HG02885 (cell line): ENCODE data around the gene SLFN13.
"Not testable (repeated sequence)": the region's sequence is repeated elsewhere in the genome, so short reads cannot be mapped to it uniquely, and the experiment has no call there.

ENCODE experiments used
- ATAC-seq: cut with Tn5 transposase; IDR thresholded peaks from one replicate; pipeline ENCODE4 v1.9.1; 2021; ENCODE audit warnings: mild to moderate bottlenecking; ENCODE audit not compliant: unreplicated experiment, poor library complexity

The SLFN13 gene

GRCh38 chr17:35433075-35433894, 15.3 kb downstream of the SLFN13 start:
- ATAC-seq = peak; percentile 60

- peak; percentile 84 for ATAC-seq
These were observed 16.1 kb downstream of the SLFN13 start, which contains the start of gene SLFN12 for GRCh38 chr17:35432176-35433074. Gene SLFN12 (minus strand): TSS chr17:35432500. CDS start chr17:35423028, 9,472 bp downstream.

- ATAC-seq = no peak
These were observed 18.9 kb downstream of the SLFN13 start for GRCh38 chr17:35429702-35430101.

- ATAC-seq = no peak
These were observed 20.3 kb downstream of the SLFN13 start for GRCh38 chr17:35428229-35428628.

GRCh38 chr17:35423761-35424160, 24.8 kb downstream of the SLFN13 start:
- no peak for ATAC-seq

- ATAC-seq = not testable (repeated sequence)
These were observed 27.5 kb downstream of the SLFN13 start for GRCh38 chr17:35421069-35421468.

- no peak for ATAC-seq
These were observed 31.9 kb downstream of the SLFN13 start for GRCh38 chr17:35416659-35417058.

GRCh38 chr17:35414707-35415106, 33.9 kb downstream of the SLFN13 start:
- ATAC-seq = not testable (repeated sequence)

- ATAC-seq = no peak
These were observed 34.3 kb downstream of the SLFN13 start for GRCh38 chr17:35414247-35414646.

GRCh38 chr17:35407531-35407930, 41.0 kb downstream of the SLFN13 start:
- no peak for ATAC-seq

- no peak for ATAC-seq
These were observed 42.0 kb downstream of the SLFN13 start for GRCh38 chr17:35406568-35406967.

- no peak for ATAC-seq
These were observed 44.2 kb downstream of the SLFN13 start for GRCh38 chr17:35404360-35404759.

GRCh38 chr17:35393783-35394182, 54.8 kb downstream of the SLFN13 start:
- not testable (repeated sequence) for ATAC-seq

GRCh38 chr17:35390663-35391062, 57.9 kb downstream of the SLFN13 start:
- ATAC-seq = no peak

- no peak for ATAC-seq
These were observed 58.4 kb downstream of the SLFN13 start for GRCh38 chr17:35390156-35390555.

- no peak for ATAC-seq
These were observed 61.1 kb downstream of the SLFN13 start for GRCh38 chr17:35387496-35387895.
